SW 1271 (cell line): ENCODE data around the gene NRG2.
A peak's percentile ranks its signal among the peaks of the same experiment; 100 is the strongest.

Experiments used
- DNase-seq, 2 experiments: peaks; one replicate each; lab custom pipeline; 2025; lab: John Stamatoyannopoulos, UW

The NRG2 gene

GRCh38 chr5:140042643-140043507 is at the start of gene NRG2:
Gene NRG2, minus strand, starts transcription at chr5:140043299.
- peak; percentile 90 to 92 for DNase-seq

DNA sequence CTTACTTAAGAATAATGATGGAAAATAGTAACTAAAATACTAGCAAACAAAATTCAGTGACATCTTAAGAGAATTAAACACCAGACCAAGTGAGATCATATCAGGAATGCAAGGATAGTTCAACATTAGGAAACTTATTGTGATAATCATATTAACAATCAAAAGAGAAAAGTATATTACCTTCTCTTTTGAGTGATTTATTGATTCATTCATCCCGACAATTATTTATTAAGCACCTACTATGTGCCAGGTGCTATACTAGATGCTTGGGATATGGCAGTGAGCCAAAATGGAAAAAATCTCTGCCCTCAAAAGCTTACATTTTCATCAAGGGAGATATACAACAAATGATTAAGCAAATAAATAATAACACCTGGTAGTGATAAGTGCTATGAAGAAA is 47.2 kb upstream of the NRG2 start:
- no peak for DNase-seq

GRCh38 chr5:140084541-140084940 is 41.4 kb upstream of the NRG2 start:
- DNase-seq = no peak

DNA sequence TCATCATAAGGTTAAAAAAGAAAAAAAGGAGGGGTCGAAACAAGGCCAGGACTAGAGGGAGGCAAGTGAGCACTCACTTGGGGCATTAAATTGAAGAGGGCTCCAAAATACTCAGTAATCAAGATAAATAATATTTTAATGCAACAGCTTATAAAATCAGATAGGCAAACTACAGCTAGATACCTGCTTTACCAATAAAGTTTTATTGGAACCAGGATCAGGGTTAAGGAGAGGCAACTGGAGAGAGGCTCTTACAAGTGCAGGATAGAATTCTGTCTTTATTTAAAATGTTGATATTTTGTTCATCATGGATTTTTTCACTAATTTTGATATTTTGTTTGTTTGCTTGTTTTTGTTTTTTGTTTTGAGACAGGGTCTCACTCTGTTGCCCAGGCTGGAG is 40.6 kb upstream of the NRG2 start:
- no peak for DNase-seq

DNA sequence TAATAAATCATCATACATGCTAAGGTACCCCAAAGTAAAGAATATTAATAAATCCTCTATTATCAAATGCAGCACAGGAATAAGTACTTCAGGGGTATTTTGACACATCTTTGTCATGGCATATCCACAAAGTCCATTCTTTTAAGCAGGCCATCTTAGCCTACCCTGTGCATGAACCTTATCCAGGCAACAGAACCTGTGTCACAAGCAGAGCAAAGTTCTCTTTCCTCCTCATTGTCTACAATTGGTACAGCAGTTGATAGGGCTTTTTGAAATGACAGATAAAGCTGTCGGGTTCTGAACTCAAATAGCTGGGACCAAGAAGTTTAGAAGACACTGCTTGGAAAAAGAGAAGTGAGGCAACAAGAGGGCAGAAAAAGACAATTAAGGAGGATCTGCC is 40.0 kb upstream of the NRG2 start:
- DNase-seq = no peak

DNA sequence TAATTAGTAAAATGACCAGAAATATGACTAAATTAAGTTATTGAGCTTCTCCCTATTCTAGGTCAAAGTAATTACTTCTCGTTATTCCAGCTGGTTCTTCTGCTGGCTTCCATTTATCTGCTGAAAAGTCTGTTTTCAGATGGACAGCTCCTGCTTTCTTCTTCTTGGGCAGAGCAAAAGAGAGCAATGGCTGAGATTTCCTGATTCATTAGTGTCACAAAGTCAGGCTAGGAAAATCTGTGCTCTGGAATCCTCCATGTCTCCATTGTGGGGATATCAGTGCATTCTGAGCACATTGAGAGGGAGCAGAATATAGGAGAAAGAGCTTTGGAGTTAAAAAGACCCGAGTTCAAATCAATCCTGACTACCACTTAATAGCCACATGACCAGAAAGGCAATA is 33.7 kb upstream of the NRG2 start:
- no peak for DNase-seq

DNA sequence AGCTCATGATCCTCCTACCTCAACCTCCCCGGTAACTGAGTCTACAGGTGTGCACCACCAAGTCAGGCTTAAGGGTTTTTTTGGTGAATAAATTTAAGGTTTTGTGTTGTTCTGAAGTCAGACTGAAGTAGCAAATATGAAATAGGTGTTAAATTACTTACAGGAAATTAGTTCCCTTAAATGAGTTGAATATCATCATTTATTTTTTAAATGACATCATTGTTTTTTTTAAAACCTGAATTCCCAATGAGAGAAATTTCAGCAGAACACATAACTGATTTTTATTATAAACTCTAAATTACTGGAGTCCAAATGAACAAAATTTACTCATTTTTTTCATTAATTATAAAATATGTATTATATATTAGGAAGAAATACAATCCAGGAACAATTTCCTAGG is 33.0 kb upstream of the NRG2 start:
- DNase-seq = no peak

DNA sequence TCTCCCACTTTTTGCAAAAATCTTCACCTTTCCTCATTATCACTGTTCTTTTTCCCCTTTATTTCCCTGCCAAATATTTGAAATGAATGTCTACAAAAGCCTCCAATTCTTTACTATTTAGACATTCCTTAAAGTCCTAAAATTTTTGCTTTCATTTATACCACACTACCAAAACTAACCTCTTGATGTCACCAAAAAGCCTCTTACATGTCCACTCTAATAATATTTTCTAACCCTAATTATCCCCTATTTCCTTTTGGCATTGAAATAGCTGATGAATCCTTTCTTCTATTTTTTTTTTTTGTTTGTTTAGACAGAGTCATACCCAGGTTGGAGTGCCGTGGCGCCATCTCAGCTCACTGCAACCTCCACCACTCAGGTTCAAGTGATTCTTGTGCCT is 32.3 kb upstream of the NRG2 start:
- peak in 1 of 2 experiments; percentile 58 for DNase-seq

DNA sequence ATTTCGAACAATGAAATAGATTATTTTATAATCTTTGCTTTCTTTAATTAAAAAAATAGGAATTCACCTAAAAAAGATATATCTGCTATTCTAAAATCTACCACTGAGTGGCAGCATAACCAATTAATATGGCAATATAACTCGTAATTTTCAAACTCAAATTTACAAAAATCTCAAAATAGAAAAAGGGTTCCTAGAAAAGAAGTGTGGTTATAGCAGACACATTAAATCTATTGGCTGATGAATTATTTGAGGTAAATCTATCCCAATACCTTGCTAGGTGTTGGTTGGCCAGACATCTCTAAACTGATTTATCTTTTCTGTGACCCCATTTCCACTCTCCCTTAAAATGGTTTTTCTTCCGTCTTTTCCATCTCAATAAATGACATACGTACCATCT is 30.2 kb upstream of the NRG2 start:
- peak in 1 of 2 experiments; percentile 37 for DNase-seq

DNA sequence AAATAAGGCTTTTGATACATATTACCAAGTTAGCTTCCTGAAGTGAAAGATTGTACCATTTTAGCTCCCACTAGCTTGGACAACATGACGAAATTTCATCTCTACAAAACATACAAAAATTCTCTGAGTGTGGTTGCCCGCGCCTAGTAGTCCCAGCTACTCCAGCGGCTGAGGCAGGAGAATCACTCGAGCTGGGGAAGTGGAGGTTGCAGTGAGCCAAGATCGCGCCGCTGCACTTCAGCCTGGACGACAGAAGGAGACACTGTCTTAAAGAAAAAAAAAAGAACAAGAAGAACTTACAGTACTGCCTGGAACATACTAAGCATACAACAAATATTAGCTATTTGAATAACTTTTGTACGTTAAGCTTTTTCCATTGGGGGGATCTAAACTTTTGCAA is 29.7 kb upstream of the NRG2 start:
- DNase-seq = no peak

DNA sequence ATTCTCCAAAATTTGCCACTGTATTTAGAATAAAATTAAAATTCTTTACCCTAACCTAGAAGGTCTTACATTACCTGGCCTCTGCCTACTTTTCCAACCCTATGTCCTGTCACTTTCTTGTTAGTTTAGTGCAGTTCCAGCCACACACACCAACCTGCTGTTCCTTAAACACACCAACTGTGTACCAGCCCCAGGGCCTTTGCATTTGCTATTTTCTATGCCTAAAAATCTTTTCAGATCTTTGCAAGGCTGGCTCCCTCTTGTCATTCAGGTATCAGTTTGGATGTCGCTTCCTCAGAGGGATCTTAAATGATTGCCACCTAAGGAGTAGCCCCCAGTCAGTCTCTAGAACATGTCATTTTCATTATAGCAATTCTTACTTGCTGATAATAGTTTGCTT is 17.7 kb upstream of the NRG2 start:
- DNase-seq = no peak

GRCh38 chr5:140058212-140058932 is 15.3 kb upstream of the NRG2 start:
- DNase-seq = no peak

DNA sequence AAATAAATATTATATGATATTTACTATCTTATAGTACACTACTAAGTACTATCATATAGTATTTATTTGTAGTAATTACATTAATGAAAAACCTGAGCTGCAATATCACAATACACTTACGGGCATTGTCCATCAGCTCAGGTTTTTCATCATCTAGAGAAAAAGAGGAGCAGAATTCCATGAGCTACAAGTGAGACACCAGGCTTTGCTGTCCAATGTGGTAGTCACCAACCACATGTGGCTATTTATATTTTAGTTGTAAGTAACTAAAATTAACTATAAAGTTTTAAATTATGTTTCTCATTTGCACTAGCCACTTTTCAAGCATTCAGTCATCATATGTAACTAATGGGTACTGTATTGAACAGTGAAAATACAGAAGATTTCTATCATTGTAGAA is 13.8 kb upstream of the NRG2 start:
- no peak for DNase-seq

- no peak for DNase-seq
Observed at GRCh38 chr5:140055152-140055551, 12.1 kb upstream of the NRG2 start.

GRCh38 chr5:140054086-140054689 is 11.1 kb upstream of the NRG2 start:
- DNase-seq = no peak

DNA sequence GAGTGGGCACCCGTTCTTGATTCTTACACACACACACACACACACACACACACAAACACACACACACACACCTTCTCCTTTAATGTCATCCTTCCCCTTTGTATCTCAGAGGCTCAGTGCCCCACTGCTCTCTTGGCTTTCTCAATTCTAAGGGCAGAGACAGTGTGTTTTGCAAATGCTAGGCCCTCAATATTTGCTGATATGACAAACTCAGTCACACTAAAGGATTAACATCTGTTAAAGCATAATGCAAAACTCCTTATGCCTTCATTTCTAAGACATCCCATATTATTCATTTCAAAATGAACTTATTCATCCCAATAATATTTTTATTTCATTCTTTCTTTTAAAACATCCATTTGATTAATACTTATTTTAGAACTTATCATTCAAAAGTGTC is 8.9 kb upstream of the NRG2 start:
- no peak for DNase-seq

- DNase-seq = no peak
Observed at GRCh38 chr5:140049713-140050112, 6.6 kb upstream of the NRG2 start.

- no peak for DNase-seq
Observed at GRCh38 chr5:140049205-140049604, 6.1 kb upstream of the NRG2 start.

GRCh38 chr5:140044041-140044440 is 942 bp upstream of the NRG2 start:
- no peak for DNase-seq

DNA sequence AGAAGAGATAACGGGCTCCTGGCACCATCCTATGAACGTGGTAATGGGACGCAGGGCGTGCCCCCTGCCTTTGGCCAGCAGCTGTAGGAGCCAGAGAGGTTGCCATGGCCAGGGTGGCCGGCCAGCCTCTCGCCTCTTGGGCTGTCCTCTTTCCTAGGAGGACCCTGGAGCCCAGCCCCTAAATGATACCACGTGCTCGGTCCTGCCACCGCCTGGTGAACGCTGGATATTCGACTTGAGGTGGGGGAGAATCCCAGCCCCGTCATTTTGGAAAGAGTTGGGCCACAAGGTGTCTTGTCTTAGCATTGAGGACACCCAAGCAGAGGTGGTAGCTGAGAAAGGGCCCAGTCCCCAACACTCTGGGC is 391 bp upstream of the NRG2 start:
- DNase-seq = peak; percentile 86 to 90

DNA sequence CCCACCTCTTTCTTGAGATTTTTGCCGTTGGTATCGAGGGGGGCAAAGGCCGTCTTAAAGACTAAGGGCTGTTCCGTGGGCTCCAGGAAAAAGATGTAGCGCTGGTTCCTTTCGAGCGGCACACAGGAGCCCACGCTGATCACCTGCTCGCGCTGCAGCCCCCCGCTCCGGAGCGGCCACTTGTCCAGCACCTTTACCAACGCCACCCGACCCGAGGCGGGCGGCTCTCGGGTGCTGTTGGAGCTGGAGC is 781 bp downstream of the NRG2 start:
- peak in 1 of 2 experiments; percentile 58 for DNase-seq

DNA sequence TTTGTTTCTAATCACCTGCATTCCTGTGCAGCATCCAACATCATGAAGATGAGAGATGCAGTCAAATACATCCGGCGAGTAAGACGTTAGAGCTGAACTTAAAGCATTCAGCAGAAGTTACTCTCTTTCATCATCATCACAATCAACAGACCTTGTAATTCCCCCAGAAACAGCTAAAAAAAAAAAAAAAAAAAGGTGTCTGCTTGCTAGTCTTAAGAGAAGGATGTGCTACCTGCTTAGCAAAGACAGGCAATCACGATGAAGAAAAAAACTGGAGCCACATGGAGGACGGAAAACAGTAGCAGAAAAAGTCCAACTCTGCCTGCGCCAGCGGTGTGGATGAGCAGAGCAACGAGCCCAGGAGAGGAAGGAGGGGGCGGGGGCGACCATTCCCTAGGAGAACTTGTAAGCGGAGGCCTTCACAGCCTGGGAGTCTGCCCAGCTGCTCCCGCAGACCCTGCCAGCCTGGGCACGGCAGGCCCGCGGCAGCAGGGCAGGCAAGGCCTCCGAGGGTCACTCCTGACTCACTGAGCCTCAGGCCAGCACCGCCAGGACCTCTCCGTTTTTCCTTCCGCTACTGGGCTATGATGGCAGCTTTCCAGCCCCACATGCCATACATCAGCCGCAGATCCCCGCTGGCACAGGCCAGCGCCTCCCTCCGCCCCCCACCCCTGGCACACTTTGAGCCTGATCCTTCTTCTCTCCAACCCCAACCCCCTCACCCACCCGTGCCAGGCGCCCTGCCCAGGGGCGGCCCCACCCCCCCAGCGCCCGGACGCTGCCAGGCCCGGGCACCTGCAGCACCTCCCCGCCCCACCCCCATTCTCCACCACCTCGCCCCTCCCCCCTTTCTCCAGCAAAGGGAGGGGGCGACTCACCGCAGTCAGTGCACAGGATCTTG is 1.4 kb downstream of the NRG2 start:
- peak; percentile 57 to 83 for DNase-seq
